ENCODE results near the gene MRM2.

Gene MRM2

GRCh38 chr7:2225336-2225735, 16.7 kb downstream of the MRM2 start:
- no peak overlapping the region for H3K4me3 Mint-ChIP-seq
- peaks cover 74% of the 10 kb centered on the region for H3K36me3 Mint-ChIP-seq
- H3K27me3 Mint-ChIP-seq: no peaks in the 10 kb centered on the region
- no peaks in the 10 kb centered on the region for H3K9me3 Mint-ChIP-seq
- H3K27ac Mint-ChIP-seq: no peak overlapping the region
- H3K4me1 Mint-ChIP-seq: peaks cover 17% of the 10 kb centered on the region
- no peak for ATAC-seq

- no peaks in the 10 kb centered on the region for H3K9me3 Mint-ChIP-seq
- H3K27me3 Mint-ChIP-seq: no peaks in the 10 kb centered on the region
- ATAC-seq: no peak
- peaks cover 75% of the 10 kb centered on the region for H3K36me3 Mint-ChIP-seq
- H3K4me1 Mint-ChIP-seq: peaks cover 13% of the 10 kb centered on the region
- no peak overlapping the region for H3K4me3 Mint-ChIP-seq
- no peak overlapping the region for H3K27ac Mint-ChIP-seq
Observed at GRCh38 chr7:2224934-2225333, 17.1 kb downstream of the MRM2 start.

- H3K4me1 Mint-ChIP-seq: peaks cover 9% of the 10 kb centered on the region
- H3K27ac Mint-ChIP-seq: no peak overlapping the region
- no peak overlapping the region for H3K4me3 Mint-ChIP-seq
- ATAC-seq: no peak
- H3K36me3 Mint-ChIP-seq: peaks cover 72% of the 10 kb centered on the region
- no peaks in the 10 kb centered on the region for H3K27me3 Mint-ChIP-seq
- no peaks in the 10 kb centered on the region for H3K9me3 Mint-ChIP-seq
Observed at GRCh38 chr7:2224491-2224928, 17.5 kb downstream of the MRM2 start.

- no peak overlapping the region for H3K4me3 Mint-ChIP-seq
- no peak for ATAC-seq
- peaks cover 80% of the 10 kb centered on the region for H3K36me3 Mint-ChIP-seq
- H3K9me3 Mint-ChIP-seq: no peaks in the 10 kb centered on the region
- H3K27ac Mint-ChIP-seq: no peak overlapping the region
- H3K27me3 Mint-ChIP-seq: no peaks in the 10 kb centered on the region
- H3K4me1 Mint-ChIP-seq: peaks cover 7% of the 10 kb centered on the region
Observed at GRCh38 chr7:2223321-2223720, 18.7 kb downstream of the MRM2 start.

GRCh38 chr7:2222516-2222915, 19.5 kb downstream of the MRM2 start:
- peaks cover under 1% of the 10 kb centered on the region for H3K4me1 Mint-ChIP-seq
- H3K9me3 Mint-ChIP-seq: no peaks in the 10 kb centered on the region
- no peak overlapping the region for H3K27ac Mint-ChIP-seq
- ATAC-seq: no peak
- no peaks in the 10 kb centered on the region for H3K27me3 Mint-ChIP-seq
- H3K36me3 Mint-ChIP-seq: peaks cover 82% of the 10 kb centered on the region
- no peak overlapping the region for H3K4me3 Mint-ChIP-seq

- Mint-ChIP-seq H3K27me3 (no peaks in the 10 kb centered on the region), H3K36me3 (peaks cover 85% of the 10 kb centered on the region), H3K9me3 (no peaks in the 10 kb centered on the region), H3K27ac (no peak overlapping the region), H3K4me1 (no peaks in the 10 kb centered on the region), H3K4me3 (no peak overlapping the region)
- no peak for ATAC-seq
Observed at GRCh38 chr7:2220954-2221353, 21.1 kb downstream of the MRM2 start.

- Mint-ChIP-seq H3K4me3 (no peak overlapping the region), H3K27me3 (no peaks in the 10 kb centered on the region), H3K9me3 (no peaks in the 10 kb centered on the region), H3K4me1 (no peaks in the 10 kb centered on the region), H3K36me3 (peaks cover 85% of the 10 kb centered on the region), H3K27ac (no peak overlapping the region)
- no peak for ATAC-seq
Observed at GRCh38 chr7:2220506-2220905, 21.5 kb downstream of the MRM2 start.

GRCh38 chr7:2220030-2220429, 22.0 kb downstream of the MRM2 start:
- Mint-ChIP-seq H3K4me3 (no peak overlapping the region), H3K36me3 (peaks cover 86% of the 10 kb centered on the region), H3K4me1 (no peaks in the 10 kb centered on the region), H3K27ac (no peak overlapping the region), H3K27me3 (no peaks in the 10 kb centered on the region), H3K9me3 (no peaks in the 10 kb centered on the region)
- ATAC-seq: no peak

GRCh38 chr7:2219606-2220005, 22.4 kb downstream of the MRM2 start:
- Mint-ChIP-seq H3K27me3 (no peaks in the 10 kb centered on the region), H3K4me3 (no peak overlapping the region), H3K27ac (no peak overlapping the region), H3K9me3 (no peaks in the 10 kb centered on the region), H3K4me1 (no peaks in the 10 kb centered on the region), H3K36me3 (peaks cover 84% of the 10 kb centered on the region)
- ATAC-seq: no peak

GRCh38 chr7:2219136-2219535, 22.9 kb downstream of the MRM2 start:
- H3K27ac Mint-ChIP-seq: no peak overlapping the region
- ATAC-seq: no peak
- no peak overlapping the region for H3K4me3 Mint-ChIP-seq
- H3K36me3 Mint-ChIP-seq: peaks cover 81% of the 10 kb centered on the region
- H3K9me3 Mint-ChIP-seq: no peaks in the 10 kb centered on the region
- no peaks in the 10 kb centered on the region for H3K4me1 Mint-ChIP-seq
- H3K27me3 Mint-ChIP-seq: no peaks in the 10 kb centered on the region

- Mint-ChIP-seq H3K4me1 (no peaks in the 10 kb centered on the region), H3K27me3 (no peaks in the 10 kb centered on the region), H3K27ac (no peak overlapping the region), H3K4me3 (no peak overlapping the region), H3K36me3 (peaks cover 84% of the 10 kb centered on the region), H3K9me3 (no peaks in the 10 kb centered on the region)
- no peak for ATAC-seq
Observed at GRCh38 chr7:2218444-2218785, 23.6 kb downstream of the MRM2 start.

- H3K4me3 Mint-ChIP-seq: no peak overlapping the region
- no peaks in the 10 kb centered on the region for H3K4me1 Mint-ChIP-seq
- no peak for ATAC-seq
- H3K27me3 Mint-ChIP-seq: no peaks in the 10 kb centered on the region
- no peak overlapping the region for H3K27ac Mint-ChIP-seq
- no peaks in the 10 kb centered on the region for H3K9me3 Mint-ChIP-seq
- H3K36me3 Mint-ChIP-seq: peaks cover 85% of the 10 kb centered on the region
Observed at GRCh38 chr7:2217716-2218443, 24.1 kb downstream of the MRM2 start.

GRCh38 chr7:2217206-2217605, 24.8 kb downstream of the MRM2 start:
- H3K27me3 Mint-ChIP-seq: no peaks in the 10 kb centered on the region
- no peak for ATAC-seq
- H3K9me3 Mint-ChIP-seq: no peaks in the 10 kb centered on the region
- H3K36me3 Mint-ChIP-seq: peaks cover 85% of the 10 kb centered on the region
- no peaks in the 10 kb centered on the region for H3K4me1 Mint-ChIP-seq
- H3K27ac Mint-ChIP-seq: no peak overlapping the region
- no peak overlapping the region for H3K4me3 Mint-ChIP-seq

- Mint-ChIP-seq H3K27me3 (no peaks in the 10 kb centered on the region), H3K4me1 (peaks cover 8% of the 10 kb centered on the region), H3K4me3 (no peak overlapping the region), H3K36me3 (peaks cover 88% of the 10 kb centered on the region), H3K27ac (no peak overlapping the region), H3K9me3 (no peaks in the 10 kb centered on the region)
- ATAC-seq: no peak
Observed at GRCh38 chr7:2215851-2216250, 26.2 kb downstream of the MRM2 start.

- no peak overlapping the region for H3K4me3 Mint-ChIP-seq
- H3K27ac Mint-ChIP-seq: no peak overlapping the region
- no peaks in the 10 kb centered on the region for H3K27me3 Mint-ChIP-seq
- H3K9me3 Mint-ChIP-seq: no peaks in the 10 kb centered on the region
- peaks cover 82% of the 10 kb centered on the region for H3K36me3 Mint-ChIP-seq
- ATAC-seq: no peak
- H3K4me1 Mint-ChIP-seq: peaks cover 20% of the 10 kb centered on the region
Observed at GRCh38 chr7:2214636-2215035, 27.4 kb downstream of the MRM2 start.

- peaks cover 78% of the 10 kb centered on the region for H3K36me3 Mint-ChIP-seq
- H3K4me3 Mint-ChIP-seq: no peak overlapping the region
- ATAC-seq: no peak
Observed at GRCh38 chr7:2213551-2214215, 28.3 kb downstream of the MRM2 start.

More at GRCh38 chr7:2213551-2214215, 28.3 kb downstream of the MRM2 start:
- no peaks in the 10 kb centered on the region for H3K9me3 Mint-ChIP-seq
- H3K4me1 Mint-ChIP-seq: peaks cover 29% of the 10 kb centered on the region
- H3K27me3 Mint-ChIP-seq: no peaks in the 10 kb centered on the region
- H3K27ac Mint-ChIP-seq: no peak overlapping the region
